HL-60 (cell line): ENCODE results near the gene CBX3.

Source experiments
- CTCF ChIP-seq: IDR thresholded peaks from one replicate; pipeline ENCODE4 v1.5.1; 2011; ENCODE audit warnings: low read length, control low read depth, inconsistent platforms; ENCODE audit not compliant: insufficient read depth
- POLR2AphosphoS5 ChIP-seq: IDR thresholded peaks from 2 replicates; pipeline ENCODE4 v1.6.1; 2012; ENCODE audit warnings: low read depth
- REST ChIP-seq: IDR thresholded peaks from 2 replicates; pipeline ENCODE4 v1.6.1; 2012; ENCODE audit warnings: low read depth; ENCODE audit not compliant: insufficient replicate concordance
- SPI1 ChIP-seq: IDR thresholded peaks from 2 replicates; pipeline ENCODE4 v1.6.1; 2012; ENCODE audit warnings: low read depth, mild to moderate bottlenecking, borderline replicate concordance

GRCh38 chr7:26165950-26166683 lies 35.4 kb upstream of the CBX3 start:
- TF ChIP-seq CTCF: no peak
- TF ChIP-seq SPI1: no peak
- TF ChIP-seq POLR2AphosphoS5: no peak
- no peak for TF ChIP-seq REST
